Testis (tissue), 3 donors: ENCODE data around the gene ALG8. TPM values are rescaled to one million over a fixed set of nuclear protein-coding genes. Genes with fewer than 3 reads are reported as not detected.
"Not testable (repeated sequence)": the region's sequence is repeated elsewhere in the genome, so short reads cannot be mapped to it uniquely, and the experiment has no call there.

Experiments used
- DNase-seq: peaks from one replicate; pipeline ENCODE4 v3.0.0-alpha.2; 2019
- H3K27ac ChIP-seq, 2 donors: fragments of 200-600 bp; sonication (generic); one replicate each; pipeline ENCODE4 v1.5.1; 2019
- H3K27me3 ChIP-seq: fragments of 200-600 bp; sonication (generic); one replicate; pipeline ENCODE4 v1.5.1; 2019
- H3K36me3 ChIP-seq: fragments of 200-600 bp; sonication (generic); one replicate; pipeline ENCODE4 v1.5.1; 2017; ENCODE audit warnings: low read depth; ENCODE audit errors: missing control alignments
- H3K4me1 ChIP-seq: fragments of 200-600 bp; sonication (generic); one replicate; pipeline ENCODE4 v1.5.1; 2019
- H3K4me3 ChIP-seq, 2 donors: fragments of 200-600 bp; sonication (generic); one replicate each; pipeline ENCODE4 v1.5.1; 2017 to 2019
- H3K9me3 ChIP-seq: fragments of 200-600 bp; sonication (generic); one replicate; pipeline ENCODE4 v1.5.1; 2017
- CTCF ChIP-seq, 3 experiments: fragments of 450-650 bp in 2 of 3; fragments of 200-600 bp in 1 of 3; sonication (generic) in 1 of 3; IDR thresholded peaks; one replicate each; pipeline ENCODE4 v1.5.1; 2016 to 2019; ENCODE audit warnings: antibody characterized with exemption in 3 of 3, mild to moderate bottlenecking in 2 of 3, moderate library complexity in 1 of 3
- POLR2A ChIP-seq: fragments of 450-650 bp; IDR thresholded peaks from one replicate; pipeline ENCODE4 v1.6.1; 2017; ENCODE audit warnings: antibody characterized with exemption, mild to moderate bottlenecking, moderate library complexity
- WGBS, 2 donors: methylation state at CpG; one replicate each; pipeline ENCODE4 v1.1.5; 2018; 5-methylcytosine and 5-hydroxymethylcytosine counted together
- intact Hi-C: fragments of 100-400 bp; cut with DNase I; formaldehyde crosslinking; loops from one replicate; pipeline ENCODE4 v1.15.1; 2023; ENCODE audit warnings: low total_unique reads
- polyA plus RNA-seq: library from polyadenylated mRNA; stranded (reverse); fragments of 350-450 nt; fragmentation: Illumina TruSeq; extraction: RNeasy Lipid Tissue Mini Kit (QIAGEN cat#74804); gene quantifications from one replicate; pipeline ENCODE4 v1.2.3, GENCODE V29; 2014; ENCODE audit warnings: low read depth, low replicate concordance; ENCODE audit not compliant: insufficient read depth
- total RNA-seq, 2 donors: library from RNA; depleted of rRNA; stranded (reverse); fragments of >200 nt; gene quantifications; one replicate each; pipeline ENCODE4 v1.2.3, GENCODE V29; 2016

Gene ALG8
- total and polyA plus RNA-seq, 3 donors from 2014 or later = 61.2 to 115 (median 61.5) TPM

GRCh38 chr11:78099666-78100065 lies 39.8 kb downstream of the ALG8 start:
- DNase-seq = no peak
- Histone ChIP-seq H3K9me3 (no peaks in the 10 kb centered on the region), H3K36me3 (no peaks in the 10 kb centered on the region), H3K4me3 (no peak overlapping the region), H3K4me1 (no peaks in the 10 kb centered on the region), H3K27ac (no peak overlapping the region), H3K27me3 (no peaks in the 10 kb centered on the region)
- intact Hi-C loops = no loop called here
- 89 to 90% methylated on average over 4 of the region's 4 CpGs for WGBS, 2 donors
- TF ChIP-seq POLR2A (no peak), CTCF (IDR thresholded peaks at IDR 0.05) (no peak)

- no peak for TF ChIP-seq POLR2A
- TF ChIP-seq CTCF (IDR thresholded peaks at IDR 0.05) = no peak
- no peaks in the 10 kb centered on the region for H3K4me1 ChIP-seq
- 87 to 93% methylated on average over 7 of the region's 7 CpGs for WGBS, 2 donors
- intact Hi-C loops = no loop called here
- no peak overlapping the region for H3K4me3 ChIP-seq
- no peaks in the 10 kb centered on the region for H3K27me3 ChIP-seq
- H3K27ac ChIP-seq = no peak overlapping the region
- no peaks in the 10 kb centered on the region for H3K9me3 ChIP-seq
- no peak for DNase-seq
- H3K36me3 ChIP-seq = no peaks in the 10 kb centered on the region
Observed at GRCh38 chr11:78097666-78098385, 41.6 kb downstream of the ALG8 start.

DNA sequence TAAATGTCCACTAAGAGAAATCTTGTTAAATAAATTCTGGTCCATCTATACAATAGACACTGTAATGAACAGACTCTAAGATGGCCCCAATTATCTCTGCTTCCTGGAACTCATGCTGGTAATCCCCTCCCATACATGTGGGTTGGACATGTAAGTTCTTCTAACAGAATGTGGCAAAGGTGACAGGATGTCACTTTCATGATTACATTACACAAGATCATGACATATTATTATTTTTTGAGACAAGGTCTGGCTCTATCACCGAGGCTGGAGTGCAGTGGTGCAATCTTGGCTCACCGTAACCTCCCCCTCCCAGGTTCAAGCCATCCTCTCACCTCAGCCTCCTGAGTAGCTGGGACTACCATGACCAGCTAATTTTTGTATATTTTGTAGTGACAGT lies 45.2 kb downstream of the ALG8 start:
- H3K9me3 ChIP-seq = no peaks in the 10 kb centered on the region
- no peak overlapping the region for H3K4me3 ChIP-seq
- no peak for TF ChIP-seq CTCF (IDR thresholded peaks at IDR 0.05)
- no peak for TF ChIP-seq POLR2A
- H3K36me3 ChIP-seq = no peaks in the 10 kb centered on the region
- H3K27me3 ChIP-seq = no peaks in the 10 kb centered on the region
- H3K27ac ChIP-seq = no peak overlapping the region
- intact Hi-C loops = no loop called here
- no peak for DNase-seq
- H3K4me1 ChIP-seq = no peaks in the 10 kb centered on the region
- 96% methylated on average over 2 of the region's 2 CpGs for WGBS, 2 donors

DNA sequence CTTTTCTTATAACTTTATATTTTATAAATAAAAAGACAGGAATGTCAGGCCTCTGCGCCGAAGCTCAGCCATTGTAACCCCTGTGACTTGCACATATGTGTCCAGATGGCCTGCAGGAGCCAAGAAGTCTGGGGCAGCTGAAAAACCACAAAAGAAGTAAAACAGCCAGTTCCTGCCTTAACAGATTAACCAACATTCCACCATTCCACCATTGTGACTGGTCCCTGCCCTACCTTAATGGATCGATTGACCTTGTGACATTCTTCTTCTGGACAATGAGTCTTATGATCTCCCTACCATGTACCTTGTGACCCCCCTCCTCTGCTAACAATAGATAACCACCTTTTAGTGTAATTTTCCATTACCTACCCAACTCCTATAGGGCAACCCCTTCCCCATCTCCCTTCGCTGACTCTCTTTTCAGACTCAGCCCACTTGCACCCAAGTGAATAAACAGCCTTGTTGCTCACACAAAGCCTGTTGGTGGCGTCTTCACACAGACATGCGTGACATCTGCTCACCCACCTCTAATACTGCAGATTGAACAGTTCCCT lies 52.8 kb downstream of the ALG8 start:
- H3K27me3 ChIP-seq, H3K4me3 ChIP-seq, intact Hi-C loops, H3K36me3 ChIP-seq, H3K9me3 ChIP-seq, DNase-seq, H3K4me1 ChIP-seq, H3K27ac ChIP-seq: not testable (repeated sequence)
- 85 to 92% methylated on average over 6 of the region's 6 CpGs for WGBS, 2 donors

GRCh38 chr11:78085972-78086371 lies 53.5 kb downstream of the ALG8 start:
- DNase-seq = no peak
- intact Hi-C loops = no loop called here
- TF ChIP-seq POLR2A = no peak
- no peak for TF ChIP-seq CTCF (IDR thresholded peaks at IDR 0.05)
- Histone ChIP-seq H3K4me3 (no peak overlapping the region), H3K27ac (no peak overlapping the region), H3K9me3 (no peaks in the 10 kb centered on the region), H3K27me3 (no peaks in the 10 kb centered on the region), H3K36me3 (no peaks in the 10 kb centered on the region), H3K4me1 (no peaks in the 10 kb centered on the region)
- WGBS, 2 donors = 66 to 73% methylated on average over 3 of the region's 3 CpGs

DNA sequence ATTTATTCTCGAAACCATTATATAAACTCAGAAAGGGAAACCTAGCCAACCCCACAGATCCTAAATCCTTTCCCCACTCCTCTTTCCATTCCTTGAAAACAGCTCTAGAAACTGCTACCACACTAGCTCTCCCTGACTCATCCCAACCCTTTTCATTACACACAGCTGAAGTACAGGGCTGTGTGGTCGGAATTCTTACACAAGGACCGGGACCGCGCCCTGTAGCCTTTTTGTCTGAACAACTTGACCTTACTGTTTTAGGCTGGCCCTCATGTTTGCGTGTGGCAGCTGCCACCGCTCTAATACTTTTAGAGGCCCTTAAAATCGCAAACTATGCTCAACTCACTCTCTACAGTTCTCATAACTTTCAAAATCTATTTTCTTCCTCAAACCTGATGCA lies 54.9 kb downstream of the ALG8 start:
- intact Hi-C loops, H3K27me3 ChIP-seq, H3K4me1 ChIP-seq, DNase-seq, H3K27ac ChIP-seq, H3K9me3 ChIP-seq, H3K4me3 ChIP-seq, H3K36me3 ChIP-seq: not testable (repeated sequence)
- WGBS, 2 donors = 86 to 96% methylated on average over 8 of the region's 8 CpGs
